MCF 10A (cell line): ENCODE data around the gene SMYD3. TPM values are rescaled to one million over a fixed set of nuclear protein-coding genes. Genes with fewer than 3 reads are reported as not detected.

Source experiments
- BruUV-seq: library from RNA; stranded (reverse); fragments of 400-500 nt; replicated peaks from 2 replicates; lab custom pipeline; 2021; lab: Mats Ljungman, UMichigan
- CTCF ChIA-PET: fragments of 300-600 bp; sonication (Branson Sonifier 250); formaldehyde crosslinking; extraction: SDS; loops from one replicate; lab custom pipeline; 2021; ENCODE audit warnings: antibody characterized with exemption, inconsistent platforms; lab: Yijun Ruan, JAX
- POLR2A ChIA-PET: fragments of 300-600, 350-650 bp; sonication (Branson Sonifier 250); formaldehyde crosslinking; extraction: SDS; loops from one replicate; lab custom pipeline; 2020; ENCODE audit warnings: antibody characterized with exemption, inconsistent platforms; lab: Yijun Ruan, JAX
- DNase-seq: peaks from one replicate; pipeline ENCODE4 v3.0.0-alpha.2; 2018; ENCODE audit not compliant: unreplicated experiment
- H3K27ac Mint-ChIP-seq: one replicate; pipeline ENCODE4 v1.8.0; 2022; ENCODE audit warnings: mild to moderate bottlenecking, low read depth, mixed read lengths; ENCODE audit not compliant: unreplicated experiment
- H3K27me3 Mint-ChIP-seq: one replicate; pipeline ENCODE4 v1.8.0; 2022; ENCODE audit warnings: mixed read lengths; ENCODE audit not compliant: insufficient read depth, unreplicated experiment
- H3K36me3 Mint-ChIP-seq: one replicate; pipeline ENCODE4 v1.8.0; 2022; ENCODE audit warnings: mild to moderate bottlenecking, moderate library complexity, mixed read lengths; ENCODE audit not compliant: insufficient read depth, unreplicated experiment
- H3K4me1 Mint-ChIP-seq: one replicate; pipeline ENCODE4 v1.8.0; 2022; ENCODE audit warnings: mixed read lengths; ENCODE audit not compliant: insufficient read depth, unreplicated experiment
- H3K4me3 Mint-ChIP-seq: one replicate; pipeline ENCODE4 v1.8.0; 2022; ENCODE audit warnings: mild to moderate bottlenecking, moderate library complexity, mixed read lengths; ENCODE audit not compliant: unreplicated experiment
- H3K9me3 Mint-ChIP-seq: one replicate; pipeline ENCODE4 v1.8.0; 2022; ENCODE audit warnings: mixed read lengths; ENCODE audit not compliant: unreplicated experiment
- intact Hi-C: fragments of 100-400 bp; cut with micrococcal nuclease; formaldehyde crosslinking; loops from 2 replicates; pipeline ENCODE4 v1.14.1; 2022
- total RNA-seq: library from RNA; stranded (reverse); gene quantifications from 2 replicates; pipeline ENCODE4 v1.2.3, GENCODE V29; 2022
- TF ChIP-seq, protein P1 (sequence below): fragments of 200-600 bp; IDR thresholded peaks from one replicate; pipeline ENCODE4 v1.8.0; 2022; ENCODE audit warnings: antibody characterized with exemption, mild to moderate bottlenecking; ENCODE audit not compliant: unreplicated experiment

The SMYD3 gene
- total RNA-seq, 1 experiment from 2014 or later: 26.9 TPM

DNA sequence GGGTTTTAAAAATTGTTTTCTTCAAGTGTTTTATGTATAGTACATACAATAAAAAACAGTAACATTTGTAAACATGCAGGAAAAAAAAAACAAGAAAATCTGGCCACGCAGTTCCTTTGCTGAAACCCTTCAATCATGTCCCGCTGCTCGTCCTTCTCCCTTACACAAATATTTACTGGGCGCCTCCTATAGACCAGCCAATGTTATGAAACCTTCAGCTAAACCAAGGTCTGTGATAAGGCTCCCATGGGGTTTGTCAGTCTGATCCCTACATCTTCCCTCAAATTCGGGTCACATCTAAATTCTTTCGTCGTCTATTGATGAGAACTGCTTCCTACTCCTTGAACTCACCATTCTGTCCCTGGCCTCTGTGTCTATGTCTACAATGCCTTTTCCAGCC is 583.9 kb downstream of the SMYD3 start:
- BruUV-seq: no TSS peak
- Mint-ChIP-seq H3K9me3 (peaks cover 8% of the 10 kb centered on the region), H3K27me3 (no peaks in the 10 kb centered on the region), H3K4me1 (no peaks in the 10 kb centered on the region), H3K4me3 (no peak overlapping the region), H3K36me3 (peaks cover 6% of the 10 kb centered on the region), H3K27ac (no peak overlapping the region)
- ChIA-PET POLR2A (interaction anchor here (0.7 kb wide), 1 partner anchor 20 kb away, joined by 3 read pairs; no protein-coding TSS in a partner anchor), CTCF (interaction anchor here (0.6 to 1.9 kb wide), 3 partner anchors 336 to 770 kb away, joined by 3 to 4 read pairs (median 3); no protein-coding TSS in a partner anchor)
- intact Hi-C loops: no loop called here
- TF ChIP-seq, protein P1, sequence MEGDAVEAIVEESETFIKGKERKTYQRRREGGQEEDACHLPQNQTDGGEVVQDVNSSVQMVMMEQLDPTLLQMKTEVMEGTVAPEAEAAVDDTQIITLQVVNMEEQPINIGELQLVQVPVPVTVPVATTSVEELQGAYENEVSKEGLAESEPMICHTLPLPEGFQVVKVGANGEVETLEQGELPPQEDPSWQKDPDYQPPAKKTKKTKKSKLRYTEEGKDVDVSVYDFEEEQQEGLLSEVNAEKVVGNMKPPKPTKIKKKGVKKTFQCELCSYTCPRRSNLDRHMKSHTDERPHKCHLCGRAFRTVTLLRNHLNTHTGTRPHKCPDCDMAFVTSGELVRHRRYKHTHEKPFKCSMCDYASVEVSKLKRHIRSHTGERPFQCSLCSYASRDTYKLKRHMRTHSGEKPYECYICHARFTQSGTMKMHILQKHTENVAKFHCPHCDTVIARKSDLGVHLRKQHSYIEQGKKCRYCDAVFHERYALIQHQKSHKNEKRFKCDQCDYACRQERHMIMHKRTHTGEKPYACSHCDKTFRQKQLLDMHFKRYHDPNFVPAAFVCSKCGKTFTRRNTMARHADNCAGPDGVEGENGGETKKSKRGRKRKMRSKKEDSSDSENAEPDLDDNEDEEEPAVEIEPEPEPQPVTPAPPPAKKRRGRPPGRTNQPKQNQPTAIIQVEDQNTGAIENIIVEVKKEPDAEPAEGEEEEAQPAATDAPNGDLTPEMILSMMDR: no peak
- DNase-seq: no peak

DNA sequence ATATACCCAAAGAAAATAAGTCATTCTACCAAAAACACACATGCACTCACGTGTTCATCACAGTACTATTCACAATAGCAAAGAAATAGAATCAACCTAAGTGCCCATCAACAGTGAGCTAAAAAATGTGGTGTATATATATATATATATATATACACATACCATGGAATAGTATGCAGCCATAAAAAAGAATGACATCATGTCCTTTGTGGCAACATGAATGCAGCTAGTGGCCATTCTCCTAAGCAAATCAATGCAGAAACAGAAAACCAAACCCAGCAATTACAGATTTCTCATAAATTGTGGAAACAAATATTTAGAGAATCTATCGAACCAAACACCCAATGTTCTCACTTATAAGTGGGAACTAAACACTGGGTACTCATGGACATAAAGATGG is 585.7 kb downstream of the SMYD3 start:
- Mint-ChIP-seq H3K27me3 (no peaks in the 10 kb centered on the region), H3K4me3 (no peak overlapping the region), H3K4me1 (no peaks in the 10 kb centered on the region), H3K9me3 (peaks cover 8% of the 10 kb centered on the region), H3K36me3 (peaks cover 5% of the 10 kb centered on the region), H3K27ac (no peak overlapping the region)
- DNase-seq: no peak
- ChIA-PET POLR2A (no interaction called here), CTCF (interaction anchor here (0.6 to 1.2 kb wide), 2 partner anchors 15 to 766 kb away, joined by 3 to 4 read pairs; no protein-coding TSS in a partner anchor)
- no TSS peak for BruUV-seq
- intact Hi-C loops: no loop called here
- TF ChIP-seq, protein P1: no peak

DNA sequence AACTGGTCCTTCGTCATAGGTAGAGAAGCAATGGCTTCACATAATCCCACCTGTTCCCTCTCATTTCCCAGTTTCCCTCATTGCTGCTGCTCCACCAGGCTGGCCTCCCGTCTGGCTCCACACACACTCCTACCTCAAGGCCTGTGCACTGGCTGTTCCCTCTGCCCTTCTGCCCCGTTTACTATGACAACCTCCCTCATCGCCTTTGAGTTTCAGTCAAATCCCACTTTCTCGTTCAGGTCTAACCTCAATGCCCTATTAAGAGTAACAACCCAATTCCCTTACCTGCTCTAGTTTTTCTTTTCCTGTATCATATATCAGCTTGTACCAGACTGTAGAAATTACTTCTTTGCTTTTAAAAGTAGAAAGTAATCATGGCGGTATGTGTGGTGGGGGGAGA is 589.7 kb downstream of the SMYD3 start:
- intact Hi-C loops: no loop called here
- DNase-seq: no peak
- H3K4me1 Mint-ChIP-seq: no peaks in the 10 kb centered on the region
- H3K4me3 Mint-ChIP-seq: no peak overlapping the region
- H3K27me3 Mint-ChIP-seq: no peaks in the 10 kb centered on the region
- CTCF ChIA-PET: interaction anchor here (1.2 kb wide), 1 partner anchor 13 kb away, joined by 3 read pairs; no protein-coding TSS in a partner anchor
- no peaks in the 10 kb centered on the region for H3K36me3 Mint-ChIP-seq
- TF ChIP-seq, protein P1: no peak
- no TSS peak for BruUV-seq
- no peak overlapping the region for H3K27ac Mint-ChIP-seq
- peaks cover 8% of the 10 kb centered on the region for H3K9me3 Mint-ChIP-seq
- POLR2A ChIA-PET: no interaction called here

DNA sequence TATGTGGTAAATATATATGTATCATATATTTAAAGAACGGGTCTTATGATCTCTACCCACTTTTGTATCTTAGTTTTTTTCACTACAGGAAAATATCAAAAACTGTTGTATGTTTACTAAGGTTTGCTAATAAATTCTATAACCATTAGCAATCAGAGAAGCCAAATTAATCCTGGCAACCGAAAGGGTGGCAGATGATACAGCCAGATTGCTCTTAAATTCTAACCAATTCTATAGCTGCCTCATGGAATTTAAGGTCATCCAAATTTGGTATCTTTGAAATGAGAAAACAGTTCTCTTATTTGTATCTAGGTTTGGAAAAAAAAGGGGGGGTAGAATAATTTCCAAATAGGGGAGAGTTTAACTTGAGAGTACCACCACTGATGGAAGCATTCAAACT is 591.2 kb downstream of the SMYD3 start:
- ChIA-PET CTCF (no interaction called here), POLR2A (no interaction called here)
- no peaks in the 10 kb centered on the region for H3K27me3 Mint-ChIP-seq
- H3K9me3 Mint-ChIP-seq: peaks cover 8% of the 10 kb centered on the region
- intact Hi-C loops: no loop called here
- DNase-seq: no peak
- TF ChIP-seq, protein P1: no peak
- H3K27ac Mint-ChIP-seq: no peak overlapping the region
- H3K4me3 Mint-ChIP-seq: no peak overlapping the region
- H3K36me3 Mint-ChIP-seq: no peaks in the 10 kb centered on the region
- H3K4me1 Mint-ChIP-seq: no peaks in the 10 kb centered on the region
- no TSS peak for BruUV-seq
